ENCODE data around the gene TRMO. TPM values are rescaled to one million over a fixed set of nuclear protein-coding genes. Genes with fewer than 3 reads are reported as not detected.

Gene TRMO
- total and polyA plus RNA-seq, 2 experiments from 2014 or later = 5.0 to 6.4 TPM

GRCh38 chr9:97969014-97969413 is 46.7 kb upstream of the TRMO start:
- Histone ChIP-seq H2AFZ (no peak overlapping the region), H3K27me3 (ENCODE audit: insufficient read depth) (peaks cover 50% of the 10 kb centered on the region), H3K4me3 (no peak overlapping the region), H3F3A (replicated peaks; ENCODE audit: low read depth) (no peaks in the 10 kb centered on the region), H3K79me2 (replicated peaks; ENCODE audit: insufficient read depth) (no peaks in the 10 kb centered on the region), H3K9me2 (ENCODE audit: insufficient read depth) (no peaks in the 10 kb centered on the region), H4K20me1 (replicated peaks; ENCODE audit: insufficient read depth) (no peaks in the 10 kb centered on the region; the same call in 1 of the 2 replicates), H3K4me2 (no peak overlapping the region), H3K4me1 (ENCODE audit: insufficient read depth) (no peaks in the 10 kb centered on the region), H3K27ac (ENCODE audit: low read depth) (no peak overlapping the region), H3K36me3 (ENCODE audit: insufficient read depth) (no peaks in the 10 kb centered on the region)
- TF ChIP-seq EZH2 (IDR thresholded peaks at IDR 0.05; ENCODE audit: low read depth, unreplicated experiment) (no peak), ETS1 (IDR thresholded peaks at IDR 0.05) (no peak), NANOG (IDR thresholded peaks at IDR 0.05; ENCODE audit: borderline replicate concordance) (no peak), JUNB (IDR thresholded peaks at IDR 0.05; ENCODE audit: unreplicated experiment) (no peak), ZNF331 (CRISPR knock-in tag; IDR thresholded peaks at IDR 0.05; ENCODE audit: low read depth) (no peak), ZNF114 (CRISPR knock-in tag; IDR thresholded peaks at IDR 0.05) (no peak), CTCF (conservative IDR thresholded peaks at IDR 0.05; ENCODE audit: low read depth in 2 of 2) (no peak), POLR2AphosphoS5 (IDR thresholded peaks at IDR 0.05; ENCODE audit: low read depth) (no peak), REST (IDR thresholded peaks at IDR 0.05; ENCODE audit: unreplicated experiment) (no peak), CREB1 (CRISPR knock-in tag; IDR thresholded peaks at IDR 0.05; ENCODE audit: low read depth) (no peak), ZNF462 (CRISPR knock-in tag; IDR thresholded peaks at IDR 0.05) (no peak), STAT1 (IDR thresholded peaks at IDR 0.05; ENCODE audit: unreplicated experiment) (no peak)
- no peaks in the 10 kb centered on the region for H3K36me3 Mint-ChIP-seq (ENCODE audit: low read depth)
- no peaks in the 10 kb centered on the region; the same call in 2 of the 3 replicates for H3K9me3 Mint-ChIP-seq
- H3K27me3 Mint-ChIP-seq (ENCODE audit: insufficient read depth, low read depth, poor library complexity) = peaks cover 39% of the 10 kb centered on the region
- no peak for DNase-seq (ENCODE audit: low spot score)
- H3K4me1 Mint-ChIP-seq = peaks cover 5% of the 10 kb centered on the region; the same call in 1 of the 3 replicates
- no peak for ATAC-seq
- H3K4me3 Mint-ChIP-seq = no peak overlapping the region
- no peak overlapping the region for H3K27ac Mint-ChIP-seq

All from GM23338 (cell line).